HG03196 (cell line): Measurements from ENCODE around the gene SLC6A18.
"Not testable (repeated sequence)": the region's sequence is repeated elsewhere in the genome, so short reads cannot be mapped to it uniquely, and the experiment has no call there.

Source experiments
- ATAC-seq: cut with Tn5 transposase; IDR thresholded peaks from one replicate; pipeline ENCODE4 v1.9.1; 2021; ENCODE audit not compliant: unreplicated experiment

The SLC6A18 gene

GRCh38 chr5:1215320-1216096, 9.7 kb upstream of the SLC6A18 start:
- no peak for ATAC-seq

DNA sequence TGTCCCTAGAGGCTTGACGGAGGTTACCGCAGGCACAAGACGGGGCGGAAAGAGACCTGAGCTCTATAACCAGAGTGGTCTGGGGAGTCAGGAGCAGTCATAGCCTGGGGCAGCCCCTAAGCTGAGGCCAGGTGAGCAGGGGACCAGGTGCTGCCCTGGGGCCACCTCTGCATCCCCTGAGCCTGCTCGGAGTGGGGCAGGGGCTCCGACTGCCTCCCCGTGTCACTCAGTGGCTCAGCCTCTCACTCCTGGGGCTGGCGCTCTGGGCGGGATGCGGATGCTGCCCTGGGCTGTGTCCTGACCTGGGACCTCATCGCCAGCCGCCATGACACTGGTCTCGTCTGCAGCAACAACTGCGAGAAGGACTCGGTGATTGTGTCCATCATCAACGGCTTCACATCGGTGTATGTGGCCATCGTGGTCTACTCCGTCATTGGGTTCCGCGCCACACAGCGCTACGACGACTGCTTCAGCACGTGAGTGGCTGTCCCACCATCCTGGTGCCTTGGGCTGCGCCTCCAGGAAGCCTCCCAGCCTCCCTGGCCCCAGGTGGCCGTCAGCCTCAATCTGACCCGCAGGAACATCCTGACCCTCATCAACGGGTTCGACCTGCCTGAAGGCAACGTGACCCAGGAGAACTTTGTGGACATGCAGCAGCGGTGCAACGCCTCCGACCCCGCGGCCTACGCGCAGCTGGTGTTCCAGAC, 8.8 kb upstream of the SLC6A18 start:
- no peak for ATAC-seq

- no peak for ATAC-seq
Observed at GRCh38 chr5:1216918-1217295, 8.3 kb upstream of the SLC6A18 start.

GRCh38 chr5:1217596-1218206, 7.5 kb upstream of the SLC6A18 start:
- no peak for ATAC-seq

DNA sequence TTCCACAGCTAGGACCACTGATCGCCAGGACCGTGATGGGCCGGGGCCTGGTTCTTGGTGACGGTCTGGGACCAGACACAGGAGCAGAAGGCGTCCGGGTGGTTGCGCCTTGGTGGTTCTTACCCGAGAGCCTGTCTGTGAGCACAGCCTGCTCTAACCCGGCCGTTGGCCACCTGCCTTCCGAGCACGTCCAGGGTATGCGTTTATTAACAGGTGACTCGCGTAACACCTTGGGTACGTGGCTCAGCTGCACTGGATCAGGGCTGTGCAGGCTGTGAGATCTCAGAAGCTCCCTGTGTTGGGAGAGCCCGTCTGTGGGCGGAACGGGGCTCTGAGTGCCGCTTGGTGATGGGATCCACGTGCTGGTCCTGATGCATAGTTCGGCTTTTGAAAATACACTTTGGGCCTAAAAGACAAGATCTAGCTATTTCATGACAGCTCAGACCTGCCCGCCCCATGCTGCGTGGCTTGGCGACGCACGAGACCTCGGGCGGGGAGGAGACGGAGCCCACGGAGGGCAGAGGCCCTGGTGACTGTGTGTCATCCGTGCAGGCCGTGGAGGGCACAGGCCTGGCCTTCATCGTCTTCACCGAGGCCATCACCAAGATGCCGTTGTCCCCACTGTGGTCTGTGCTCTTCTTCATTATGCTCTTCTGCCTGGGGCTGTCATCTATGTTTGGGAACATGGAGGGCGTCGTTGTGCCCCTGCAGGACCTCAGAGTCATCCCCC, 6.7 kb upstream of the SLC6A18 start:
- no peak for ATAC-seq

DNA sequence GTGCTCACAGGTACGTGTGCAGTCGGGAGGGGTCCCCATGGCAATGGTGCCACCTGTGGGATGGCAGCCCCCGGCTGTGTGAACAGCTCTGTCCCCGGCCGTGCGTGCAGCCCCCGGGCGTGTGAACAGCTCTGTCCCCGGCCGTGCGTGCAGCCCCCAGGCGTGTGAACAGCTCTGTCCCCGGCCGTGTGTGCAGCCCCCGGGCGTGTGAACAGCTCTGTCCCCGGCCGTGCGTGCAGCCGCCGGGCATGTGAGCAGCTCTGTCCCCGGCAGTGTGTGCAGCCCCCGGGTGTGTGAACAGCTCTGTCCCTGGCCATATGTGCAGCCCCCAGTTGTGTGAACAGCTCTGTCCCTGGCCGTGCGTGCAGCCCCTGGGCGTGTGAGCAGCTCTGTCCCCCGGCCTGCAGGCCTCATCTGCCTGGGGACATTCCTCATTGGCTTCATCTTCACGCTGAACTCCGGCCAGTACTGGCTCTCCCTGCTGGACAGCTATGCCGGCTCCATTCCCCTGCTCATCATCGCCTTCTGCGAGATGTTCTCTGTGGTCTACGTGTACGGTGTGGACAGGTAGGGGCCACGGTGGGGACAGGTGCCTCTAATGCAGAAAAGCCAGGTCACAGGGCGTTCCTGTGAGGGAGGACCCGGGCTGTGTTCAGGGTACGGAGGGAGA, 5.9 kb upstream of the SLC6A18 start:
- no peak for ATAC-seq

GRCh38 chr5:1219768-1220100, 5.4 kb upstream of the SLC6A18 start:
- ATAC-seq = no peak

DNA sequence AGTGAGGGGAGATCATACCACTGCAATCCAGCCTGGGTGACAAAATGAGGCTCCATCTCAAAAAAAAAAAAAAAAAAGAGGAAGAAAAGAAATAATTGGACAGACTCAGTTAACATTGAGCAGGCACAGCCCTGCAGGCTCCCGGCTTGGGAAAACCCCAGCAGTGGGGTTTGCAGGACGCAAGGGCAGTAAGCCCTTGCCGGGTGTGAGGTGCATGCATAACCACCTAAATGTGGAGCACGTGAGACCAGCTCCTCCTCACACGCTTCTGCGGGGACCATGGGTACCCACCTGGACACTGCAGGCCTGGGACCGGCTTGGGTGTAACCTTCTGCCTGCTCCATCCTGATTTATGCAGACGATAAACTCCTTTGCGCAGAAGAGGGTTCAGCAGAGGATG, 4.8 kb upstream of the SLC6A18 start:
- ATAC-seq = no peak

DNA sequence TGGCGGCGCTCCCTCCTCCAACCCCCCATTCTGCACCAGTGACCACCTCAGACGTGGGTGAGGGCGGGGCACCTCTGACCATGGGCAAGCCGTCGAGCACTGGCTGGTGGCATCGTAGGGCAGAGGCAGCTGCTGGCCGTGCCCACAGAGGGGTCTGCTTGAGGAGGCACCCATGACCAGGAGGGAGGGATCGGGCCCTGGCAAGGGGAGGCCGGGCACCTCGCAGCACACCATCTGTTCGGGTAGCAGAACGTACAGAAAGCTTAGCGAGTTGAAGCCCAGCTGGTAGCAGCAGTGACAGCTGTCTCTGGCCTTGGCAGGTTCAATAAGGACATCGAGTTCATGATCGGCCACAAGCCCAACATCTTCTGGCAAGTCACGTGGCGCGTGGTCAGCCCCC, 4.3 kb upstream of the SLC6A18 start:
- ATAC-seq = no peak

GRCh38 chr5:1221721-1222120, 3.5 kb upstream of the SLC6A18 start:
- ATAC-seq = no peak

DNA sequence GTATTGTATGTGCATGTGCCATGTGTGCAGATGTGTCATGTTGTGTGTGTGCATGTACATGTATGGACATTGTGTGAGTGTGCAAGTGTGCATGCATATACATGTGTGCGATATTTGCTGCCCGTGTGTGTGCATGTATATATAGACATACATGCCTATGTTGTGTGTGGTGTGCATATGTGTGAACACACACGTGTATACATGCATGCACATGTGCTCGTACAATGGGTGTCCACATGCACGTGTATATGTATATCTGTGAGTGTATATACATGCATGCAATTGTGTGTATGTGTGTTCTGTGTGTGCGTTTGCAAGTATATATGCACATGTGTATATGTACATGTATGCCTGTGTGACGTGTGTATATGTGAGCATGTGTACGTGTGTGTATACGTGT, 3.0 kb upstream of the SLC6A18 start:
- ATAC-seq = no peak

DNA sequence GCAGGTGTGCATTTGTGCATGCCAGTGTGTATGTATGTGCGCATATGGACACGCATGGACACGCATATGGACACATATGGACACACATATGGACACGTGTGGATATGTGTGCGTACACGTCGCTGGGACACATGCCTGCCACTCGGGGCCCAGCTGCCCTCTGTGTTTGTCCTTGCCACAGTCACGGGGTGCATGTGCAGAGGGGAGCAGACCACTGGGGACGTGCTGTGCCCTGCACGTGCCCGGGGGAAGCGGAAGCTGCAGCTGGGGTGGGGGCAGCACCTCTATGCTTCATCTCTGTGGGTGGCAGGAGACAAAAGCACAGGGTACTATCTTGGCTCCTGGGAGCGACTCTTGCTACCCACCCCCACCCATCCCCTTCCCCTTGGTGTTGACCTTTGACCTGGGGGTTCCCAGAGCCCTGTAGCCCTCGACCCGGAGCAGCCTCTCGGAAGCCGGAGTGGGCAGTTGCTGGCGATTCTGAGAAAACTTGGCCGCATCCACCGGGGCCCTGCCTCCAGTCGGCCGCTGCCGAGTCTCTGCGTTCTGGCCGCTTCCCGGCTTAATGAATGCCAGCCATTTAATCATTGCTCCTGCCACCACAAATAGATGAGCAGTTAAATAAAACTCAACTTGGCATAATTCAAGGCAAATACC, 2.4 kb upstream of the SLC6A18 start:
- ATAC-seq = no peak

DNA sequence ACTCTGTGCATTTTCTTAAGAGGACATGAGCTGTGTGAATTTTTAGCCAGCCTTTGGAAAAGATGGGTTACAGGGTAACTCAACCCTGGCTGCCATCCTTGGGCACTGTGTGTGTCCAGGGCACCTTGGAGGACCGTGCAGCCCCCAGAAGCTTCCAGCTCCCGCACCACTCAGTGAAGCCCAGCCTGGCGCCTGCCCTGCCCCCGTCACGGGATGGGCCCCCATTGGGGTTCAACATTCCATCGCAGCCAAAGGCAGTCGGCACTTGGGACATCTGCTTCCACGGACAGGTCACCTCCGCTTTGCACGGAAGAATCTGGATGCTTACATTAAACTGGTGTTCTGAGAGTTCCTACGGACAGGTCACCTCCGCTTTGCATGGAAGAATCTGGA, 1.9 kb upstream of the SLC6A18 start:
- ATAC-seq = no peak

GRCh38 chr5:1224631-1225030, 550 bp upstream of the SLC6A18 start:
- no peak for ATAC-seq

DNA sequence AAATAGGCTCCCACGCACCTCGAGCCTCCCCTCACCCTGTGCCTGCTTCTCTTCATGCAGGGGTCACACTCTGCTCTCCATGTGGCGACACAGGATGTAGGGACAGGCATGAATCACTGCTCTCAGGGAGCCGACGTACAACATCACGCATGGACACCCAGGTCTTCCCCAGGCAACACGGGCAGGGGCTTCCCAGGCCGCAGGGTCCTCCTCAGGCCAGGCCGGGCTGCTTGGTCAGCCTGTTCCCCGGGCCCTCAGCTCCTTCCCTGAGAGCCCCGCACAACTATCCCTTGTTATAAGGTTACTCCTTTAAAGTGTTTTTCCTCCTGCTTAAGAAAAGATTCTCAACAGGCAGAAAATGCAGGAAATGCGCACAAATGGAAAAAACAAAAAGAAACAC, 1.1 kb downstream of the SLC6A18 start:
- no peak for ATAC-seq

- no peak for ATAC-seq
Observed at GRCh38 chr5:1226839-1227581, 1.8 kb downstream of the SLC6A18 start.

GRCh38 chr5:1227667-1228066, 2.5 kb downstream of the SLC6A18 start:
- ATAC-seq = no peak

DNA sequence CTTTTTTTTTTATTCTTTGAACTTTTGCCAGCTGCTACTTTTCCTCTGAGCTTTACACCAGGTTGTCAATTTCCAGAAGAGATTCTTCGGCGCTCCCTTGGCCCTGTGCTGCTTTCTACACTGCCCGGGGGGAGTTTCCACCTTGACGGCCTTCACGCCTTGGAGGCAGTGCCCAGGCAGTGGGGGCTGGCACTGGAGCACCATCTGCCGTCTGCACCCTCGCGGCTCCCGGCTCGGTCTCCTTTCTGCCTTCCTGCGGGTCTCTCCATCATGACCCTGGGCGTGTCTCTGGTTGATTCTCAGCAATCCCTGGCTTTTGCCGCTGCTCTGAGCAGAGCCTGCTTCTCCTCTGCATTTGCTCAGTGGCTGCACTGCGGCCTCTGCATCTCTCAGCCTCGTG, 2.9 kb downstream of the SLC6A18 start:
- no peak for ATAC-seq

DNA sequence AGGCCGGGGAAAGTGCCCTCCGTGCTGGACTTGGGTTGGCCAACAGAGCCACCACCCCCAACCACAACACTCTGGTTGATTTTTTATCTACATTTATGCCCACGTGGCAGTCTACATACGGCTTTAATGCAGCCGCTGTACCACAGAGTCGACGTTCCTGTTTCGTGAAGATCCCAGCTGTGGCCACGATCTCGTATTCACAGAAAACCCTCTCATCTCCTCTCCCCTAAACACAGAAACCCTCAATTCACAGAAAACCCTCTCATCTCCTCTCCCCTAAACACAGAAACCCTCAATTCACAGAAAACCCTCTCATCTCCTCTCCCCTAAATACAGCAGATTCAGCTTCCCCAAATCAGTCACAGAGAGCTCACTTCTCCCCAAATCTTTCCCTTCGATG, 3.8 kb downstream of the SLC6A18 start:
- ATAC-seq = not testable (repeated sequence)

- ATAC-seq = no peak
Observed at GRCh38 chr5:1229822-1230221, 4.6 kb downstream of the SLC6A18 start.
